22Rv1 (cell line): ENCODE measurements around the gene CLTRN.

Experiments used
- ZFX ChIP-seq: fragments of 450-650 bp; IDR thresholded peaks from 2 replicates; pipeline ENCODE4 v1.6.1; 2017; ENCODE audit warnings: antibody characterized with exemption, borderline replicate concordance
- TF ChIP-seq, protein P1 (sequence below): fragments of 450-650 bp; IDR thresholded peaks from 2 replicates; pipeline ENCODE4 v1.5.1; 2017; ENCODE audit warnings: mild to moderate bottlenecking

DNA sequence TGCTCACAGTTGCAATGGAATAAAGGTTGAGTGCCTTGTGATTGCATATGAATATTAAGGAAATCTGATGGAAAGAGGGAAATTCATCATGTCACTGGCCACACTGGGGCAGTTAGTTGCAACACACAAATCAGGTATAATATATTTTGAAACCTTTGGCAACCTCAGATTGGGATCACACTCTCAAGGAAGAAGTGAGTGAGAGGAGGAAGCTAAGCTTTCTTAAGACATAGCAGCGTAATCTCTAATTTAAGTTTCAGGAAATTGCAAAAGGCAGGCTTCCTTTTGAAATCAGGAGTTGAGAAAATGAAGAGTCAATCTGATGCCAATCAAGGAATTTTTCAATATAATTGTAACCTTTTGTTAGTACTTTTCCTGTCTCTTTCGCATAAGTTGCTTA lies 12.3 kb upstream of the CLTRN start:
- TF ChIP-seq, protein P1, sequence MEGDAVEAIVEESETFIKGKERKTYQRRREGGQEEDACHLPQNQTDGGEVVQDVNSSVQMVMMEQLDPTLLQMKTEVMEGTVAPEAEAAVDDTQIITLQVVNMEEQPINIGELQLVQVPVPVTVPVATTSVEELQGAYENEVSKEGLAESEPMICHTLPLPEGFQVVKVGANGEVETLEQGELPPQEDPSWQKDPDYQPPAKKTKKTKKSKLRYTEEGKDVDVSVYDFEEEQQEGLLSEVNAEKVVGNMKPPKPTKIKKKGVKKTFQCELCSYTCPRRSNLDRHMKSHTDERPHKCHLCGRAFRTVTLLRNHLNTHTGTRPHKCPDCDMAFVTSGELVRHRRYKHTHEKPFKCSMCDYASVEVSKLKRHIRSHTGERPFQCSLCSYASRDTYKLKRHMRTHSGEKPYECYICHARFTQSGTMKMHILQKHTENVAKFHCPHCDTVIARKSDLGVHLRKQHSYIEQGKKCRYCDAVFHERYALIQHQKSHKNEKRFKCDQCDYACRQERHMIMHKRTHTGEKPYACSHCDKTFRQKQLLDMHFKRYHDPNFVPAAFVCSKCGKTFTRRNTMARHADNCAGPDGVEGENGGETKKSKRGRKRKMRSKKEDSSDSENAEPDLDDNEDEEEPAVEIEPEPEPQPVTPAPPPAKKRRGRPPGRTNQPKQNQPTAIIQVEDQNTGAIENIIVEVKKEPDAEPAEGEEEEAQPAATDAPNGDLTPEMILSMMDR: no peak
- TF ChIP-seq ZFX: no peak
